H1 (cell line): ENCODE measurements around the gene RAD51B. TPM values are rescaled to one million over a fixed set of nuclear protein-coding genes. Genes with fewer than 3 reads are reported as not detected.

ENCODE experiments used
- CHD7 ChIP-seq: fragments of 300-600 bp; sonication (generic); IDR thresholded peaks from 2 replicates; pipeline ENCODE4 v1.7.1; 2012; ENCODE audit warnings: low read length, moderate library complexity, mild to moderate bottlenecking, inconsistent platforms; ENCODE audit not compliant: insufficient replicate concordance
- FOSL1 ChIP-seq: IDR thresholded peaks from 2 replicates; pipeline ENCODE4 v1.6.1; 2011; ENCODE audit warnings: mild to moderate bottlenecking, low read depth, low read length, moderate library complexity; ENCODE audit not compliant: insufficient read depth
- polyA plus RNA-seq, 7 experiments: library from polyadenylated mRNA; depleted of rRNA in 3 of 7; stranded (reverse) in 5 of 7; unstranded in 2 of 7; fragments of >200 nt in 5 of 7; fragments of 200-250 nt in 2 of 7; gene quantifications; 1 replicate in 5 of 7; 2 replicates in 1 of 7; 4 replicates in 1 of 7; pipeline versions ENCODE4 v1.2.1 to v1.2.3, GENCODE V29; 2011 to 2013; ENCODE audit warnings: missing spikeins in 2 of 7, mixed read lengths in 2 of 7
- total RNA-seq: library from RNA; stranded (reverse); fragmentation: NEBNext Ultra II Directional; extraction: Animal tissue kit (Norgen Biotek cat#: 25700); gene quantifications from 2 replicates; pipeline ENCODE4 v1.2.1, GENCODE V29; 2021

RAD51B gene
- total and polyA plus RNA-seq, 2 of the 8 experiments (the other 6 are each of a cell fraction or from before 2014, with no cell fraction given), result 3.9 to 14.9 TPM

DNA sequence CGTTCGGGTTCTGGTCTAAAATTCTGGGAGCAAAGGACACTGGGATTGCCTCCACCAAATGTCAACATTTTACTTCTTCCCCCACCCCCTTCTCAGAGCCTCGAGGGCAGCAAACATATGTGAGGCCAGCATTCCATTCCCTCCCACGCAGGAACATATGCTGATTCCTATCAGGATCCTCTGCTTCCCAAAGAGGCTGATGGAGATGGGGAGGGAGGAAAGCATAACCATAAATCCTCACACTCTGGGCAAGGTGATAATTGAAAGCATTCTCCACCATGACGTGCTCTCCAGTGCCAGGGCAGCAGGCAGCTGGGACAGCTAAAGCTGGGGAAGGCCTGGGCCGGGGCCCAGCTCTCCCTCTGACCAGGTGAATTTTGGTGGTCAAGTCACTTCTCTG lies 578.2 kb downstream of the RAD51B start (continued):
- TF ChIP-seq CHD7 (no peak), FOSL1 (no peak)
